ENCODE measurements around the gene RBBP6. TPM values are rescaled to one million over a fixed set of nuclear protein-coding genes. Genes with fewer than 3 reads are reported as not detected.

The RBBP6 gene
- total and polyA plus RNA-seq, 9 of the 15 experiments (the other 6 are each of a cell fraction or from before 2014, with no cell fraction given), result 19.2 to 76.6 (median 42.7) TPM

GRCh38 chr16:24539850-24540601 is 660 bp downstream of the RBBP6 start (continued):
- TF ChIP-seq REST (IDR thresholded peaks at IDR 0.05; ENCODE audit: borderline replicate concordance) (no peak), REST (CRISPR knock-in tag; IDR thresholded peaks at IDR 0.05; ENCODE audit: low read depth) (no peak), CHCHD3 (CRISPR knock-in tag; IDR thresholded peaks at IDR 0.05) (no peak), SIX5 (IDR thresholded peaks at IDR 0.05; ENCODE audit: borderline replicate concordance in 1 of 2, insufficient read depth in 1 of 2, low read depth in 1 of 2, low read length in 2 of 2) (no peak), NONO (IDR thresholded peaks at IDR 0.05; ENCODE audit: low read depth in 2 of 2, low read length in 1 of 2) (peak in 1 of 2 experiments; percentile 29; a peak in 2 of 4 replicates), SMARCC2 (IDR thresholded peaks at IDR 0.05; ENCODE audit: low read depth) (no peak; the same call in 1 of the 2 replicates), LCOR (CRISPR knock-in tag; IDR thresholded peaks at IDR 0.05) (0 out of 2 replicates have a peak, but pooled peaks have one; percentile 3), IRF1 (CRISPR knock-in tag; IDR thresholded peaks at IDR 0.05; ENCODE audit: borderline replicate concordance) (no peak), HOMEZ (CRISPR knock-in tag; IDR thresholded peaks at IDR 0.05) (no peak), ATF6 (CRISPR knock-in tag; IDR thresholded peaks at IDR 0.05) (no peak), ZSCAN32 (CRISPR knock-in tag; IDR thresholded peaks at IDR 0.05) (no peak), NFATC3 (IDR thresholded peaks at IDR 0.05) (no peak), ZFX (CRISPR knock-in tag; IDR thresholded peaks at IDR 0.05) (peak; percentile 100), KHSRP (IDR thresholded peaks at IDR 0.05) (no peak), U2AF2 (optimal IDR thresholded peaks at IDR 0.05; ENCODE audit: low read depth, low read length) (no peak)
